Measurements from ENCODE around the gene NSD1. TPM values are rescaled to one million over a fixed set of nuclear protein-coding genes. Genes with fewer than 3 reads are reported as not detected.

The NSD1 gene
- total and polyA plus RNA-seq, 2 experiments from 2014 or later, result 26.6 to 28.8 TPM

DNA sequence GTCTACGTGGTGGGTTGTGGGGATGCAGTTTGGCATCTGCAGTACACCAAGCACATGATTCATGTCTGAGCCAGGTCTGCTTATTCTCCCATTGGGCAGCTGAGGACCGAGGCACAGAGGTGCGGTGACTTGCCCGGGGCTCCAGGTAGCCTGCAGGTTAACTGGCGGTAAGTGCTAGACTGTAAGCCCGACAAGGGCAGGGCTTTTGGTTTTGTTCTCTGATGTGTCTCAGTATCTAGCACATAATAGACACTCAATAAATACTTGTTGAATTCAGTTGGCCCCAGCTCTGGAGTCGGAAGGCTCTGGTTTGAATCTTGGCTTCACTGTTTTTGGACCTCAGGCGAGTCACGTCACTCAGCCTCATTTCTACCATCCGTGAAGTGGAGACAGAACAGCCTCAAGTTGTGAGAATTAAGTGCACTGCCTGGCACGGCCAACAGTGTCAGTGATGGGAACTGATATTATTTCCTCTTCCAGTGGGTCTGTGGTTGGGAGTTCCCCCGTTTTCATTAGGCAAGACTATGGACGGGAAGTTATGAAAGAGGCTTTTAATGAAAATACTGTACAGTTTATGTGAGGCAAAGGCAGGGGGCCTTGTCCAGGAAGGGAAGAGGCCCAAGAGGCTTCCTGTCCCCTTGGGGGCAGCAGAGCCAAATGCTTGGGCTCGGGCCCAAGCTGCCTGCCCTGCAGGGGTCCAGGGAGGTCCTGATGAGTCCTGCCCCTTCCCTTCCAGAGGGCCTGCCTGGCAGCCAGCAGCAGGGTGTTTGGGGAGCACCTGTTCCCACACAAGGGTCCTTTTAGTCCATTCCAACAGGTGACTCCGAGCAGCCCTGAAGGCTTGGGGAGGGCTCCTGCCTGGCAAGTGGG is 173.3 kb downstream of the NSD1 start:
- no peak overlapping the region for H2AFZ ChIP-seq
- H3K27me3 ChIP-seq, result no peaks in the 10 kb centered on the region
- TF ChIP-seq EZH2 (IDR thresholded peaks at IDR 0.05; ENCODE audit: borderline replicate concordance), result no peak
- TF ChIP-seq, protein P1, sequence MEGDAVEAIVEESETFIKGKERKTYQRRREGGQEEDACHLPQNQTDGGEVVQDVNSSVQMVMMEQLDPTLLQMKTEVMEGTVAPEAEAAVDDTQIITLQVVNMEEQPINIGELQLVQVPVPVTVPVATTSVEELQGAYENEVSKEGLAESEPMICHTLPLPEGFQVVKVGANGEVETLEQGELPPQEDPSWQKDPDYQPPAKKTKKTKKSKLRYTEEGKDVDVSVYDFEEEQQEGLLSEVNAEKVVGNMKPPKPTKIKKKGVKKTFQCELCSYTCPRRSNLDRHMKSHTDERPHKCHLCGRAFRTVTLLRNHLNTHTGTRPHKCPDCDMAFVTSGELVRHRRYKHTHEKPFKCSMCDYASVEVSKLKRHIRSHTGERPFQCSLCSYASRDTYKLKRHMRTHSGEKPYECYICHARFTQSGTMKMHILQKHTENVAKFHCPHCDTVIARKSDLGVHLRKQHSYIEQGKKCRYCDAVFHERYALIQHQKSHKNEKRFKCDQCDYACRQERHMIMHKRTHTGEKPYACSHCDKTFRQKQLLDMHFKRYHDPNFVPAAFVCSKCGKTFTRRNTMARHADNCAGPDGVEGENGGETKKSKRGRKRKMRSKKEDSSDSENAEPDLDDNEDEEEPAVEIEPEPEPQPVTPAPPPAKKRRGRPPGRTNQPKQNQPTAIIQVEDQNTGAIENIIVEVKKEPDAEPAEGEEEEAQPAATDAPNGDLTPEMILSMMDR (IDR thresholded peaks at IDR 0.05; ENCODE audit: poor library complexity), result no peak
- DNase-seq (ENCODE audit: low spot score), result no peak
- H3K9me2 ChIP-seq (replicated peaks; ENCODE audit: insufficient read depth), result no peaks in the 10 kb centered on the region
- no peaks in the 10 kb centered on the region for H3K36me3 ChIP-seq (replicated peaks; ENCODE audit: insufficient read depth, low read depth)
- peaks cover 23% of the 10 kb centered on the region for H3K4me1 ChIP-seq (ENCODE audit: insufficient read depth)
- peaks cover 62% of the 10 kb centered on the region for H3K79me2 ChIP-seq
- no peak overlapping the region for H3K4me2 ChIP-seq
- no peak overlapping the region for H3K4me3 ChIP-seq
- peaks cover 17% of the 10 kb centered on the region for H4K20me1 ChIP-seq (ENCODE audit: insufficient read depth, poor library complexity, severe bottlenecking)
- H3K9me3 ChIP-seq (ENCODE audit: low read depth), result no peaks in the 10 kb centered on the region
- no peak overlapping the region for H3K27ac ChIP-seq
- WGBS (ENCODE audit: low lambda C conversion rate, missing lambda C conversion rate), result 94% methylated on average over 15 of the region's 15 CpGs

DNA sequence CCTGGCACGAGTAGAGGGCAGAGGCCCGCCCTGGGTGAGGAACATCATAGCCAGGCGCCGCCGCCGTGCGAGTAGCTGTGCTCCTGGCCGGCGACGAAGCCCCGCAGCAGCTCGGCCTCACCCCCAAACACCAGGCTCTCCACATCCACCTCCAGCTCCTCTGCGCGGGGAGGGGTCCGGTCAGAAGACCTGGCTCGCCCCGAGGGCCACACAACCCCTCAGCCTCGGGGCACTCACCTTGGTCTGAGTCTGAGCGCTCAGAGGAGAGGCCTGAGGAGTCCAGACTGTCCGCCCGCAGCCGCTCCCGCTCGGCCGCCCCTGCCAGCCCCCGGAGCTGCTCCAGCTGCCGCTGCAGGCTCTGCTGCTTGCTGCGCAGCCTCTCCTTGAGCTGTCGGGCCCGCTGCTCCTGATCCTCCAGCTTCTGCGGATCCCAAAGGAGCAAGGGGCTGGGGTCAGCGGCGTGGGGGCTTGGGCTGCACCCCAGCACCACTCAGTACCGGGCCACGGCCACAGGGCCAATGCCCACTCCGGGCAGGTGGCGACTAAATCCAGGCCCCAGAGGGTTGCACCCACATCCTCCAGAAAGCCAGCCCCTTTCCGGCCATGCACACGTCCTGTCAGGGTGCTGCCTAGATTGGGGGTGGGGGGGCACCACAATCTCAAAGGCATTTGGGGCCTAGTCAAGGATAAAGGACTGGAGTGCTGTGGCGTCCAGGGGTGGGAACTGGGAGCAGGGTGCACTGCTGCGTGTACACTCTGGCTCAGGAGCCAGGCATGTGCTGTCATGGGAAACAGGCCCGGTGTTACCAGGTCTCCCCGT is 174.2 kb downstream of the NSD1 start:
- H2AFZ ChIP-seq, result no peak overlapping the region
- no peak overlapping the region for H3K4me3 ChIP-seq
- no peak overlapping the region for H3K4me2 ChIP-seq
- H3K36me3 ChIP-seq (replicated peaks; ENCODE audit: insufficient read depth, low read depth), result no peaks in the 10 kb centered on the region
- no peaks in the 10 kb centered on the region for H3K27me3 ChIP-seq
- peaks cover 54% of the 10 kb centered on the region for H3K79me2 ChIP-seq
- 95% methylated on average over 43 of the region's 43 CpGs for WGBS (ENCODE audit: low lambda C conversion rate, missing lambda C conversion rate)
- H3K4me1 ChIP-seq (ENCODE audit: insufficient read depth), result peaks cover 20% of the 10 kb centered on the region
- peaks cover 9% of the 10 kb centered on the region for H4K20me1 ChIP-seq (ENCODE audit: insufficient read depth, poor library complexity, severe bottlenecking)
- TF ChIP-seq EZH2 (IDR thresholded peaks at IDR 0.05; ENCODE audit: borderline replicate concordance) (no peak), EZH2phosphoT487 (IDR thresholded peaks at IDR 0.05; ENCODE audit: low read depth, severe bottlenecking, unreplicated experiment) (no peak)
- TF ChIP-seq, protein P1 (IDR thresholded peaks at IDR 0.05; ENCODE audit: poor library complexity), result no peak
- no peak for DNase-seq (ENCODE audit: low spot score)
- no peaks in the 10 kb centered on the region for H3K9me2 ChIP-seq (replicated peaks; ENCODE audit: insufficient read depth)
- no peaks in the 10 kb centered on the region for H3K9me3 ChIP-seq (ENCODE audit: low read depth)
- H3K27ac ChIP-seq, result no peak overlapping the region

DNA sequence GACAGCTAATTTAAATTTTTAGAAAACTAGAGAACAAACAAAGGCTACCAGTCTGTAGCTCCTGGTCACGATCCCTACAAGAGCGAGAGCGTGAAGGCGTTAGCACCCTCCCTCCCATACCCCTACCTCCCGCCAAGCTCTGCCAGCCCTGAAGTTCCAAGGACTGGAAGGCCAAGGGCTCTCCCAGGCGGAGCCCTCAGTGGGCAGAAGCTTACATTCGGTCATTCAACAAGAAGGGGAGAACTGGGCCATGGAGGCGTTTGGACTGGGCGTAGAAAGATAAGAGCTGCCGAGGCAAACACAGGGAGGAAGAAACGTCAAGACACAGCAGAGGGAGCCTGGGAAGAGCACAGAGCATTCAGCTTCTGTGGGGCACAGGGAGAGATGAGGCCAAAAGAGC is 175.2 kb downstream of the NSD1 start:
- Histone ChIP-seq H3K9me2 (replicated peaks; ENCODE audit: insufficient read depth) (no peaks in the 10 kb centered on the region), H3K79me2 (peaks cover 47% of the 10 kb centered on the region), H3K9me3 (ENCODE audit: low read depth) (no peaks in the 10 kb centered on the region), H4K20me1 (ENCODE audit: insufficient read depth, poor library complexity, severe bottlenecking) (peaks cover 9% of the 10 kb centered on the region), H2AFZ (no peak overlapping the region), H3K36me3 (replicated peaks; ENCODE audit: insufficient read depth, low read depth) (no peaks in the 10 kb centered on the region), H3K4me3 (no peak overlapping the region), H3K27me3 (no peaks in the 10 kb centered on the region), H3K4me2 (no peak overlapping the region), H3K4me1 (ENCODE audit: insufficient read depth) (peaks cover 23% of the 10 kb centered on the region), H3K27ac (no peak overlapping the region)
- DNase-seq (ENCODE audit: low spot score), result no peak
- TF ChIP-seq, protein P1 (IDR thresholded peaks at IDR 0.05; ENCODE audit: poor library complexity), result no peak
- 89% methylated on average over 11 of the region's 11 CpGs for WGBS (ENCODE audit: low lambda C conversion rate, missing lambda C conversion rate)
